Frontal cortex (tissue), 4 donors: ENCODE data around the gene FLACC1. TPM values are rescaled to one million over a fixed set of nuclear protein-coding genes. Genes with fewer than 3 reads are reported as not detected.

ENCODE experiments used
- DNase-seq, 2 donors: peaks; one replicate each; pipeline ENCODE4 v3.0.0; 2012; ENCODE audit warnings: low spot score in 2 of 2
- FAIRE-seq: peaks from 2 replicates; lab custom pipeline; 2012; peaks lifted over from hg19 to GRCh38; lab: Jason Lieb, UNC
- total RNA-seq: library from RNA; depleted of rRNA; stranded (reverse); fragments of >200 nt; gene quantifications from one replicate; pipeline ENCODE4 v1.2.3, GENCODE V29; 2014
- donor health status: control.
- donor health status: control.
- donor health status: control.

FLACC1 gene
- total RNA-seq, 1 donor from 2014 or later = 2.4 TPM

DNA sequence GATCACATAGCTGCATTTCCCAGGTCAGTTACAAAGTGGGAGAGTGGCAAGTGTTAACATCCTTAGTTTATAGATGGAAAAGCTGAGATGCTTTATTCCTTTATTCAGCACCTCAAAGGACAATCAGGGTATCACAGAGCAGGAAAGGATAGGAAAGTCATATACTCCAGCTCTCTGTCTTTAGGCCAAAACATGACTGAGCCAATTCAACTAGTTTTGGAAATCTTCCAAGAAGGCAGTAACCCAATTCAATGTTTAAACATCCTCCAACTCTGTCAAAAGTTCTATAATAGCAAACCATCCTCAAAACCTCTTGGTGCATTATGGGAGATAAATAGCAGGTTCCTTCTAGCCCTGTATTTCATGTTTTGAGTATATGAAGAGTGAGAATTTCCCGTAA, 71.6 kb downstream of the FLACC1 start:
- FAIRE-seq = no peak
- DNase-seq = no peak

DNA sequence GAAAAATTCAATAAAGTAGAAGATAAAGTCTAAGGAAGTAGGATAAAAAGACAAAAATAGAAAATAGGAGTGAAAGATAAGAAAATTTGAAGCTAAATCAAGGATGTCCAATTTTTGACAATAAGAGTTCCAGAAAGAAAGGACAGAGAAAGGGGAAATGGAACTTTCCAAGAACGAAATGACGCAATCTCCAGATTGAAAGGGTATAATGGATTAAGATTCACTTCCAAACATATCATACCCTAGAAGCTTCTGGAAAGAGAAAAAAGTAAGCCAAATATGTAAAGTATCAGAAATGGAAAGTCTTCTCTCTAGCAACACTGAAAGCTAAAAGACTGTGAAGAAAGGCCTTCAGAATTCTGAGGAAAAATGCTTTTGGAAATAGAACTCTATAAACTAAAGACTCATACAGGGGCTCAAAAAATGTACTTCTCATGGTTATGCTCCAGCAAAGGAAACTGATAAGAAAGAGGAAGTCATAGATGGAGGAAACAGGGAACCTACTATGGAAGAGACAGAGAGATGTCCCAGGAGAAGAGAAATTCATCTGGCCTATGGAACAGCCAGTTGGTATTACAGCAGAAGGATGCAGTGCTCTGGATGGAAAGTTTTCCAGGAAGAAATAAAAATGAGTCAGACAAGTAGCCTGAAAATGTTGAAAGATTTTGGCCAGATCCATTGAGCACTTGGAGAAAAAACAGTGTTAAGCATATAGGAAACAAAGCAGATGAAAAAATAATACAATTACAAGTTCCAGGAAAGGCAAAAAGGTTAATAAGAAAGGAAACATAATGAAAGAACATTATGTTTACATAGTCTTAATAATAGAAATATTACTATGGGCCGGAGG, 76.7 kb downstream of the FLACC1 start:
- DNase-seq (no peak), FAIRE-seq (no peak)

- DNase-seq (no peak), FAIRE-seq (no peak)
Measured at GRCh38 chr2:201279079-201279478, 78.1 kb downstream of the FLACC1 start.

DNA sequence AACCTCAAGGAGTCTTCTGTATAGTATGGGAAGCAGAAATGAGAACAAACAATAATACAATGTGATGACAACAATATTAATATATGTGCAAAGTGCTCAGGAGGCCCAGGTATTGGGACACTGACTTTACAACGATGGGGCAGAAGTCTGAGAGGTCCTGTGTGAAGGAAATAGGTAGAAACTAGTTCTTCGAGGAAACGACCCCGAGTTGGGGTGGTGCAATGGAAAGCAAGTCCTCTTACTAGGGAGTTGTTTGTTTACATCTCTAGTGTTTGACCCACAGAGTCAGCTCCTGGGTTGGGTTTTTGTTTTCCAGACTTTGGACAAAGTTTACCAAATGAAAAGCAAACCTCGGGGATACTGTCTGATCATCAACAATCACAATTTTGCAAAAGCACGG, 80.6 kb downstream of the FLACC1 start:
- DNase-seq (no peak), FAIRE-seq (no peak)

DNA sequence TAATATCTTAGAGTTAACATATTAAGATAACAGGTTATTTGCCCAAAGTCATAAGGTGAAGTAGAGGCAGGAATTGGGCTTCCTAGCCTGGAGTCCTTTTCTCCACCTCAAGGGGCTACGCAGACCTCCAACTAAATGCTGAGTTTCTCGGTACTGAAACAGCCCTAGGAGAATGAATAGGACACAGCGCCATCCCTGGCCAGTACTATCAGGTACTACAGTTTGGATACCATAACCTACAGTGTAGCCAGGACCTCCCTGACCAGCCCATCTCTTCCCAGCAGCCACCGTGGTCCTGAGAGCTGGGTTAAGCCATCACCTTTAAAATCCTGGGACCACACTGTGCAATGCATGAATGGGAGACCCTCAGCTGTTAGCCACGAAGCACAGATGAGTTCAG, 81.2 kb downstream of the FLACC1 start:
- no peak for DNase-seq
- no peak for FAIRE-seq

GRCh38 chr2:201275069-201275468, 82.1 kb downstream of the FLACC1 start:
- no peak for DNase-seq
- no peak for FAIRE-seq

GRCh38 chr2:201273330-201273983, 83.7 kb downstream of the FLACC1 start:
- FAIRE-seq (no peak), DNase-seq (no peak)

- FAIRE-seq (no peak), DNase-seq (no peak)
Measured at GRCh38 chr2:201271917-201272316, 85.2 kb downstream of the FLACC1 start.

DNA sequence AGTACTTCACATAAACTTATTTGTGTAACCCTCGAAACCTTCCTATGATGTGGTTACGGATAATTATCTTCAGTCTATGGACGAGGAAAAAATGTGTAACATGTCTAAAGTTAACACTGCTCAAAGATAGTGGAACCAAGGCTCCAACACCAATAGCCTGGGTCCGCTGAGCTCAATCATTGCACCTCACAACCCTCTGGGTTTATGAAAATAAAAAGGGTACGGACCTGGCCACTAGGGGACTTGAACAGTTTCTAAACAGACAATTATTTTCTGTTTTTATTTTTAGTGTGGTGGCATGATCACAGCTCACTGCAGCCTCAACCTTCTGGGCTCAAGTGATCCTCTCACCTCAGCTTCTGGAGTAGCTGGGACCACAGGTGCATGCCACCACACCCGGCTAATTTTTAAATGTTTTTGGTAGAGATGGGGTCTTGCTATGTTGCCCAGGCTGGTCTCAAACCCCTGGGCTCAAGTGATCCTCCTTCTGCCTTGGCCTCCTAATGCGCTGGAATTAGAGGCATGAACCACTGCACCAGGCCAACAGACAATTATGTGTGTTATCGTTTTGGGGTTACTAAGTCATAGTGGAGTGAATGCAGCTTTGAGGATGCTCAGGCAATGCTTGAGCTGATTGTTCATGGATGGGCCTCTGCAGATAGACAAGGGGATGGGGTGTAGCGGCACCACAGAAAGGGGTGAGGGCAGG, 86.7 kb downstream of the FLACC1 start:
- DNase-seq (no peak), FAIRE-seq (no peak)

- DNase-seq = no peak
- FAIRE-seq = no peak
Measured at GRCh38 chr2:201269764-201270163, 87.4 kb downstream of the FLACC1 start.

GRCh38 chr2:201267278-201268030, 89.7 kb downstream of the FLACC1 start:
- no peak for FAIRE-seq

GRCh38 chr2:201266629-201267028, 90.5 kb downstream of the FLACC1 start:
- FAIRE-seq = no peak

More at GRCh38 chr2:201267278-201268030, 89.7 kb downstream of the FLACC1 start:
- no peak for DNase-seq

GRCh38 chr2:201264472-201265173, 92.5 kb downstream of the FLACC1 start:
- no peak for FAIRE-seq

More at GRCh38 chr2:201266629-201267028, 90.5 kb downstream of the FLACC1 start:
- DNase-seq = no peak

DNA sequence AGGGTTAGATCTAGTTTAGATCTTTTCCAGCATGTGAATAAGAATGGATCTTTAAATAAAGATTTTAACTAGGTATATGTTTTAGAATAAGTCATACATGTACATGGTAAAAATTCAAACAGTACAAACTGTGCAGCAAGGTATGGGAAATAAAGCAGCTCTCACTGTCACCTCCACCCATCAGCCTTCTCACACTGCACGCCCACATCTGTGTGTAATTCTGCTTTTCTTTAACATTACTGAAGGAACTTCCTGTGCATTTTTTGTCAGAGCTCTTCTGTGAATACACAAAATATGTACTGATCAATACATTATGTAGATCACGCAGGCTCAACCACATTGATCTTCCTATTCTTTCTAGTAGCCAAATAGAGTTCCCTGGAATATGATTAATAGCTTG, 93.4 kb downstream of the FLACC1 start:
- DNase-seq (no peak), FAIRE-seq (no peak)

More at GRCh38 chr2:201264472-201265173, 92.5 kb downstream of the FLACC1 start:
- no peak for DNase-seq

- FAIRE-seq (no peak), DNase-seq (no peak)
Measured at GRCh38 chr2:201262718-201263117, 94.4 kb downstream of the FLACC1 start.

DNA sequence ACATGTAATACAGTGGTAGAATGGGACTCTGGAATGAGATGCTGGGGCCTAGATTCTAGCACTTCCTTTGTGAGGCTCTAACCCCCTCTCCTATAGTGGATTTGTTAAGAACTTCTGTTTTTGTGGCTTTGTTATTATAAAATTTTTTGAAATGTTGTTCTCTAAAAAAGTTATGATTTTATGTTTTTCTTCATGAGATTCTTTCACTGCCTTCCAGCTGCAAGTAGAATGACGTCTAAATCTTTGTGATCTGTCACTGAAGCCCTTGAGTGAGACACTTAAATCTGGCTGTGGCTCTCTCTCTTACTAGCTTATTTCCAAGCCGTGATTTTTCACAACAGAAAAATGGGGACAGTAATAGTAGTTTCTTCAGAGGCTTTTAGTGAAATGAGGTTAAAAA, 95.2 kb downstream of the FLACC1 start:
- no peak for DNase-seq
- no peak for FAIRE-seq

DNA sequence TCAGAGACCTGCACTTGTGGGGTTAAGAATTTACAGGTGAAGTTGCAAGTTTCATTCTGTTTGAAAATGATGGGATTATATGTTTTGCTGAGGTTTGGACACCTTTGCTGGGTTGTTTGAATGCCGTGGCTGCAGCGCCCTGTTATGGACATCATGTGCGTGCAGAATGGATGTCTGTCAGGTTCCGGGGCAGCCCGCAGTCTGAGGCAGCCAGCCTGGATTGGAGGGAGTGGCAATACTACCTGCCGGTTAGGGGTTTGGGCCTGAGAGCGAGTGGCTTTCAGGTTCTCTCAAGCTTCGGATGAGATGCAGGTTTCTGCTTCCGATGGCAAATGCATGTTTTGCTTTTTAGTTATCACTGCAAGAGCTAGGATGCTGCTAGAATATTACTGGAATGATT, 95.7 kb downstream of the FLACC1 start:
- DNase-seq (no peak), FAIRE-seq (no peak)

GRCh38 chr2:201260302-201260800, 96.8 kb downstream of the FLACC1 start, which contains the start of gene CASP8:
CASP8 (plus strand) TSS chr2:201260536; CDS start chr2:201266487, 5,951 bp downstream.
- no peak for FAIRE-seq
- DNase-seq = no peak
